ENCODE measurements around the gene SLC25A39. TPM values are rescaled to one million over a fixed set of nuclear protein-coding genes. Genes with fewer than 3 reads are reported as not detected.
A peak's percentile ranks its signal among the peaks of the same experiment; 100 is the strongest.

SLC25A39 gene
- total and polyA plus RNA-seq, 9 of the 15 experiments (the other 6 are each of a cell fraction or from before 2014, with no cell fraction given) = 4.8 to 267 (median 140) TPM

DNA sequence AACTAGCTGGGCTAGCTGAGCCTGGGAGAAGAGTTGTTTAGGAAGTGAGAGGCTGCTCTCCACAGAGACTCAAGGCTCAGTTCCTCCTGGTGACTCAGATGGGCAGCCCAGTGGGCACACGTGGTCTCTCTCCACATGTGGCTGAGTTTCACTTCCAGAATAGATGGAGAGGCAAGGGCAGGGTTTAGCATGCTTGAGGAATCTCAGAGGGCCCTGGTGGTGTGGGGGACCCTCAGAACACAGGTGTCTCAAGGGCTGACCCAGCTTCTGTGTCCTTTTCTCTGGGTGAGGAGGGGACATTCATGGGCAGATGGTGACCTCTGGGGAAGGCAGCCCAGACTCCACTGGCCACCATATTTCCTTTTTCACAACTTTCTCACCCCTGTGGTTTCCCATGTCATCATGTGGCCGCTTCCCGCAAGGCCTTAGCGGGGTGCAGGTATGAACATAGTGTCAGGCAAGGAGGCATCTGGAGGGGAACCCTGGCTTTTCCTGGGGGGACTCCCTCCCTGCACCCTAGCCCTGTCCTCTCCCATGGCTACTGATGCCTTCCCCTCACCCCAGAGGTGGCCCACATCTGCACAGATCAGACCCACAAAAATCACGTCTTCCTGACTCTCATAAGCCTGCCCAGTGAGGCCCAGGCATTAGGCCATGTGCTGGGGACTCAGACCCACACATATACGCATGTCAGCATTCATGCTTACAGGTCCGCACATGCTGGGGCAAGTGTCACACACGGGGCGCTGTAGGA is 23.8 kb upstream of the SLC25A39 start:
- Histone ChIP-seq H2AFZ (ENCODE audit: low read depth, low read length) (no peak overlapping the region), H3K9me3 (replicated peaks; ENCODE audit: control insufficient read depth, insufficient read depth, low read depth, low read length) (no peaks in the 10 kb centered on the region), H3K27me3 (ENCODE audit: control insufficient read depth in 2 of 2, insufficient read depth in 2 of 2, low read length in 2 of 2) (no peaks in the 10 kb centered on the region; a peak in 1 of 5 replicates), H3K9ac (ENCODE audit: insufficient read depth in 1 of 2, low read depth in 2 of 2, low read length in 2 of 2) (peak overlapping the region in 1 of 2 experiments; percentile 57; a peak in 2 of 4 replicates), H3K4me3 (no peak overlapping the region), H3K4me2 (ENCODE audit: insufficient read depth, low read length) (no peak overlapping the region), H3K36me3 (ENCODE audit: control insufficient read depth, insufficient read depth, low read length) (peaks cover 5% of the 10 kb centered on the region; the same call in 1 of the 3 replicates), H4K20me1 (replicated peaks; ENCODE audit: control insufficient read depth, insufficient read depth, low read length) (0 out of 2 replicates have a peak, but pooled peaks cover 4% of the 10 kb centered on the region), H3K79me2 (ENCODE audit: control insufficient read depth, insufficient read depth, low read length) (no peaks in the 10 kb centered on the region), H3K27ac (ENCODE audit: extremely low read depth, low read depth, low read length) (no peak overlapping the region), H3K9me1 (ENCODE audit: control insufficient read depth, insufficient read depth, low read length) (no peaks in the 10 kb centered on the region), H3K4me1 (replicated peaks in 1 of 2; ENCODE audit: control insufficient read depth in 2 of 2, insufficient read depth in 2 of 2, low read length in 2 of 2) (peaks cover 4 to 54% of the 10 kb centered on the region in 2 experiments; a peak in 3 of 5 replicates)
- in situ Hi-C loops (cut with MboI) (loop anchor here (25.0 kb wide), 1 partner anchor 411 kb away; the partner anchor contains the start of gene PPY), intact Hi-C loops (cut with micrococcal nuclease) (no loop called here)
- DNase-seq (ENCODE audit: extremely low read depth in 1 of 4, low spot score in 3 of 4) = peak in 1 of 4 experiments; percentile 7
- TF ChIP-seq JUND (IDR thresholded peaks at IDR 0.05; ENCODE audit: borderline replicate concordance, low read depth, low read length) (no peak), JUND (tag; IDR thresholded peaks at IDR 0.05; ENCODE audit: borderline replicate concordance, low read depth, low read length) (no peak), SIX5 (IDR thresholded peaks at IDR 0.05; ENCODE audit: borderline replicate concordance in 1 of 2, insufficient read depth in 1 of 2, low read depth in 1 of 2, low read length in 2 of 2) (no peak), IFI16 (CRISPR knock-in tag; IDR thresholded peaks at IDR 0.05) (no peak), STAG1 (CRISPR knock-in tag; IDR thresholded peaks at IDR 0.05; ENCODE audit: borderline replicate concordance) (no peak), POLR3G (IDR thresholded peaks at IDR 0.05; ENCODE audit: extremely low read depth, insufficient read length, insufficient replicate concordance) (no peak), CCAR2 (IDR thresholded peaks at IDR 0.05; ENCODE audit: low read depth, low read length) (no peak), SRF (CRISPR knock-in tag; IDR thresholded peaks at IDR 0.05) (no peak), HNRNPK (IDR thresholded peaks at IDR 0.05; ENCODE audit: low read depth, low read length, poor library complexity, severe bottlenecking) (no peak), ZKSCAN8 (CRISPR knock-in tag; IDR thresholded peaks at IDR 0.05) (no peak), TEAD2 (tag; IDR thresholded peaks at IDR 0.05) (no peak)
- TF ChIP-seq, protein P1, sequence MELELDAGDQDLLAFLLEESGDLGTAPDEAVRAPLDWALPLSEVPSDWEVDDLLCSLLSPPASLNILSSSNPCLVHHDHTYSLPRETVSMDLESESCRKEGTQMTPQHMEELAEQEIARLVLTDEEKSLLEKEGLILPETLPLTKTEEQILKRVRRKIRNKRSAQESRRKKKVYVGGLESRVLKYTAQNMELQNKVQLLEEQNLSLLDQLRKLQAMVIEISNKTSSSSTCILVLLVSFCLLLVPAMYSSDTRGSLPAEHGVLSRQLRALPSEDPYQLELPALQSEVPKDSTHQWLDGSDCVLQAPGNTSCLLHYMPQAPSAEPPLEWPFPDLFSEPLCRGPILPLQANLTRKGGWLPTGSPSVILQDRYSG (tag; conservative IDR thresholded peaks at IDR 0.05; ENCODE audit: low read depth) = no peak
- BruUV-seq (replicated peaks) = no TSS peak
- WGBS (ENCODE audit: insufficient coverage, low coverage, missing lambda C conversion rate) = 58% methylated on average over 8 of the region's 9 CpGs
- CTCF ChIA-PET (ENCODE audit: low intra/inter-chr PET ratio) = interaction anchor here (3.8 kb wide), 1 partner anchor 137 kb away, joined by 42 read pairs; no protein-coding TSS in a partner anchor
- no peak for ATAC-seq
- POLR2A ChIA-PET = interaction anchor here (0.6 to 1.1 kb wide), 2 partner anchors 18 to 130 kb away, joined by 3 read pairs; no protein-coding TSS in a partner anchor
- FAIRE-seq = no peak
